KOPT-K1 (cell line): ENCODE results near the gene DKK3.

Experiments used
- H3K27ac ChIP-seq: fragments of 200-600 bp; sonication (generic); 2 replicates; pipeline ENCODE4 v1.5.1; 2016; ENCODE audit warnings: antibody characterized with exemption, mild to moderate bottlenecking, low read depth, low read length; ENCODE audit not compliant: poor library complexity, severe bottlenecking
- H3K36me3 ChIP-seq: fragments of 200-600 bp; sonication (generic); 2 replicates; pipeline ENCODE4 v1.5.1; 2017; ENCODE audit warnings: antibody characterized with exemption, mild to moderate bottlenecking, low read length, moderate library complexity; ENCODE audit not compliant: insufficient read depth
- H3K9me3 ChIP-seq: fragments of 200-600 bp; sonication (generic); 2 replicates; pipeline ENCODE4 v1.5.1; 2017; ENCODE audit warnings: antibody characterized with exemption, low read length, mild to moderate bottlenecking; ENCODE audit not compliant: insufficient read depth, poor library complexity, severe bottlenecking

DKK3 gene

GRCh38 chr11:11963842-11964773 is 44.3 kb downstream of the DKK3 start:
- Histone ChIP-seq H3K9me3 (no peaks in the 10 kb centered on the region), H3K36me3 (no peaks in the 10 kb centered on the region)

GRCh38 chr11:11963067-11963466 is 45.4 kb downstream of the DKK3 start:
- no peaks in the 10 kb centered on the region for H3K9me3 ChIP-seq
- H3K36me3 ChIP-seq, result no peaks in the 10 kb centered on the region; the same call in 1 of the 2 replicates
- H3K27ac ChIP-seq, result no peak overlapping the region

More at GRCh38 chr11:11963842-11964773, 44.3 kb downstream of the DKK3 start:
- no peak overlapping the region for H3K27ac ChIP-seq

- Histone ChIP-seq H3K27ac (no peak overlapping the region), H3K36me3 (peaks cover 9% of the 10 kb centered on the region), H3K9me3 (no peaks in the 10 kb centered on the region)
These were observed 46.9 kb downstream of the DKK3 start for GRCh38 chr11:11961399-11962028.

- Histone ChIP-seq H3K36me3 (peaks cover 17% of the 10 kb centered on the region), H3K27ac (peak overlapping the region; percentile 42), H3K9me3 (no peaks in the 10 kb centered on the region)
These were observed 47.7 kb downstream of the DKK3 start for GRCh38 chr11:11960687-11961086.

GRCh38 chr11:11959601-11960000 is 48.8 kb downstream of the DKK3 start:
- Histone ChIP-seq H3K36me3 (peaks cover 28% of the 10 kb centered on the region), H3K27ac (peak overlapping the region; percentile 42), H3K9me3 (no peaks in the 10 kb centered on the region)

GRCh38 chr11:11958403-11959231 is 49.8 kb downstream of the DKK3 start:
- H3K9me3 ChIP-seq, result no peaks in the 10 kb centered on the region
- peaks cover 38% of the 10 kb centered on the region for H3K36me3 ChIP-seq
- no peak overlapping the region for H3K27ac ChIP-seq

- peaks cover 64% of the 10 kb centered on the region for H3K36me3 ChIP-seq
- no peaks in the 10 kb centered on the region for H3K9me3 ChIP-seq
- H3K27ac ChIP-seq, result no peak overlapping the region
These were observed 52.4 kb downstream of the DKK3 start for GRCh38 chr11:11956006-11956405.

GRCh38 chr11:11952036-11952435 is 56.4 kb downstream of the DKK3 start:
- Histone ChIP-seq H3K36me3 (peaks cover 99% of the 10 kb centered on the region), H3K9me3 (no peaks in the 10 kb centered on the region), H3K27ac (no peak overlapping the region)

GRCh38 chr11:11949482-11949881 is 58.9 kb downstream of the DKK3 start:
- H3K36me3 ChIP-seq, result peaks cover 99% of the 10 kb centered on the region
- H3K9me3 ChIP-seq, result no peaks in the 10 kb centered on the region
- H3K27ac ChIP-seq, result no peak overlapping the region

GRCh38 chr11:11948242-11948947 is 60.0 kb downstream of the DKK3 start:
- no peaks in the 10 kb centered on the region for H3K9me3 ChIP-seq
- peaks cover 98% of the 10 kb centered on the region for H3K36me3 ChIP-seq
- no peak overlapping the region for H3K27ac ChIP-seq

- Histone ChIP-seq H3K36me3 (peaks cover 97% of the 10 kb centered on the region), H3K27ac (no peak overlapping the region), H3K9me3 (no peaks in the 10 kb centered on the region)
These were observed 60.6 kb downstream of the DKK3 start for GRCh38 chr11:11947825-11948224.

- Histone ChIP-seq H3K27ac (no peak overlapping the region), H3K36me3 (peaks cover 97% of the 10 kb centered on the region), H3K9me3 (no peaks in the 10 kb centered on the region)
These were observed 61.5 kb downstream of the DKK3 start for GRCh38 chr11:11946878-11947277.

- H3K9me3 ChIP-seq, result no peaks in the 10 kb centered on the region
- H3K36me3 ChIP-seq, result peaks cover 97% of the 10 kb centered on the region
- H3K27ac ChIP-seq, result no peak overlapping the region
These were observed 62.2 kb downstream of the DKK3 start for GRCh38 chr11:11946180-11946579.

GRCh38 chr11:11944444-11944843 is 64.0 kb downstream of the DKK3 start:
- Histone ChIP-seq H3K9me3 (no peaks in the 10 kb centered on the region), H3K27ac (no peak overlapping the region), H3K36me3 (peaks cover 96% of the 10 kb centered on the region)
